CD4-positive, alpha-beta memory T cell (primary cell): ENCODE measurements around the gene UPK3BL2. TPM values are rescaled to one million over a fixed set of nuclear protein-coding genes. Genes with fewer than 3 reads are reported as not detected.
"Not testable (repeated sequence)": the region's sequence is repeated elsewhere in the genome, so short reads cannot be mapped to it uniquely, and the experiment has no call there.

ENCODE experiments used
- CTCF ChIA-PET: fragments of 350-600 bp; sonication (Branson Sonifier 250); formaldehyde crosslinking; loops from one replicate; lab custom pipeline; 2021; ENCODE audit warnings: inconsistent platforms; ENCODE audit not compliant: partially characterized antibody; lab: Charles Lee
- POLR2A ChIA-PET: fragments of 350-600 bp; sonication (Branson Sonifier 250); formaldehyde crosslinking; loops from one replicate; lab custom pipeline; 2021; ENCODE audit not compliant: partially characterized antibody; lab: Charles Lee
- DNase-seq, 5 donors: peaks; one replicate each; pipeline versions ENCODE4 v3.0.0 to v3.0.0-alpha.2; 2020 to 2022; ENCODE audit warnings: mixed read lengths in 1 of 5
- H3K27ac ChIP-seq: one replicate; pipeline ENCODE4 v1.7.0; 2013; ENCODE audit warnings: low read depth, low read length
- H3K27me3 ChIP-seq: 2 replicates; pipeline ENCODE4 v1.7.0; 2013; ENCODE audit warnings: mild to moderate bottlenecking, low read length, moderate library complexity; ENCODE audit not compliant: insufficient read depth
- H3K36me3 ChIP-seq: 2 replicates; pipeline ENCODE4 v1.7.0; 2013; ENCODE audit warnings: mild to moderate bottlenecking, low read length, moderate library complexity; ENCODE audit not compliant: insufficient read depth
- H3K4me1 ChIP-seq: 2 replicates; pipeline ENCODE4 v1.7.0; 2013; ENCODE audit warnings: mild to moderate bottlenecking, low read length, moderate library complexity; ENCODE audit not compliant: insufficient read depth
- H3K4me3 ChIP-seq, 2 donors: one replicate each; pipeline ENCODE4 v1.7.0; 2013; ENCODE audit warnings: low read length in 2 of 2, mild to moderate bottlenecking in 1 of 2
- H3K9me3 ChIP-seq, 2 donors: one replicate each; pipeline ENCODE4 v1.7.0; 2013; ENCODE audit warnings: low read length in 2 of 2, control low read depth in 1 of 2; ENCODE audit not compliant: control insufficient read depth in 1 of 2
- H3K27ac Mint-ChIP-seq, 7 donors: one replicate each; pipeline ENCODE4 v1.8.0; 2020 to 2021; ENCODE audit warnings: mixed read lengths in 7 of 7, mild to moderate bottlenecking in 6 of 7, inconsistent platforms in 3 of 7, moderate library complexity in 3 of 7
- H3K27me3 Mint-ChIP-seq, 2 donors: one replicate each; pipeline ENCODE4 v1.8.0; 2020 to 2021; ENCODE audit warnings: mixed read lengths in 2 of 2
- H3K36me3 Mint-ChIP-seq, 2 donors: one replicate each; pipeline ENCODE4 v1.8.0; 2020 to 2021; ENCODE audit warnings: mixed read lengths in 2 of 2, inconsistent platforms in 1 of 2, mild to moderate bottlenecking in 1 of 2
- H3K4me1 Mint-ChIP-seq, 4 donors: one replicate each; pipeline ENCODE4 v1.8.0; 2020 to 2021; ENCODE audit warnings: mixed read lengths in 4 of 4, mild to moderate bottlenecking in 1 of 4
- H3K4me3 Mint-ChIP-seq, 8 donors: one replicate each; pipeline ENCODE4 v1.8.0; 2020 to 2021; ENCODE audit warnings: mixed read lengths in 8 of 8, mild to moderate bottlenecking in 7 of 8, moderate library complexity in 6 of 8, inconsistent platforms in 3 of 8
- H3K9me3 Mint-ChIP-seq, 8 donors: one replicate each; pipeline ENCODE4 v1.8.0; 2020 to 2021; ENCODE audit warnings: mixed read lengths in 8 of 8, mild to moderate bottlenecking in 5 of 8, inconsistent platforms in 3 of 8, moderate library complexity in 1 of 8
- intact Hi-C: fragments of 100-400 bp; cut with micrococcal nuclease; formaldehyde crosslinking; loops from one replicate; pipeline ENCODE4 v1.15.1; 2023
- polyA plus RNA-seq, 2 donors: library from polyadenylated mRNA; unstranded; fragments of 300-500 nt; fragmentation: Illumina TruSeq; gene quantifications; one replicate each; pipeline ENCODE4 v1.2.3, GENCODE V29; 2021
- total RNA-seq, 2 experiments: library from RNA; stranded (reverse); gene quantifications; one replicate each; pipeline ENCODE4 v1.2.3, GENCODE V29; 2021

UPK3BL2 gene
- total and polyA plus RNA-seq, 4 experiments from 2014 or later = 0.94 to 51.1 (median 25.7) TPM

- H3K4me3 Mint-ChIP-seq, H3K4me3 ChIP-seq, H3K27ac Mint-ChIP-seq, H3K36me3 Mint-ChIP-seq, H3K27me3 Mint-ChIP-seq, H3K27me3 ChIP-seq, CTCF ChIA-PET, POLR2A ChIA-PET, DNase-seq, H3K27ac ChIP-seq, H3K9me3 ChIP-seq, H3K36me3 ChIP-seq, H3K9me3 Mint-ChIP-seq, H3K4me1 Mint-ChIP-seq, intact Hi-C loops, H3K4me1 ChIP-seq: not testable (repeated sequence)
Observed at GRCh38 chr7:102576363-102576762, 32.9 kb upstream of the UPK3BL2 start.

- H3K4me1 ChIP-seq, H3K9me3 ChIP-seq, intact Hi-C loops, H3K27me3 ChIP-seq, CTCF ChIA-PET, H3K9me3 Mint-ChIP-seq, H3K4me1 Mint-ChIP-seq, POLR2A ChIA-PET, H3K4me3 Mint-ChIP-seq, H3K36me3 ChIP-seq, DNase-seq, H3K27ac ChIP-seq, H3K27ac Mint-ChIP-seq, H3K36me3 Mint-ChIP-seq, H3K4me3 ChIP-seq, H3K27me3 Mint-ChIP-seq: not testable (repeated sequence)
Observed at GRCh38 chr7:102574607-102575006, 31.1 kb upstream of the UPK3BL2 start.

- H3K27me3 ChIP-seq, H3K27me3 Mint-ChIP-seq, H3K36me3 ChIP-seq, H3K9me3 ChIP-seq, H3K4me1 ChIP-seq, H3K9me3 Mint-ChIP-seq, intact Hi-C loops, H3K4me1 Mint-ChIP-seq, H3K36me3 Mint-ChIP-seq, POLR2A ChIA-PET, CTCF ChIA-PET: not testable (repeated sequence)
- Histone ChIP-seq H3K4me3 (peak within 1 kb of the TSS in 1 of 2 donors; percentile 73), H3K27ac (peak within 1 kb of the TSS; percentile 73)
- DNase-seq = peak; percentile 90 to 100 (median 99)
- H3K4me3 Mint-ChIP-seq = peak within 1 kb of the TSS; percentile 88 to 97 (median 91)
- peak within 1 kb of the TSS; percentile 83 to 97 (median 90) for H3K27ac Mint-ChIP-seq
Observed at GRCh38 chr7:102572261-102573239, 29.1 kb upstream of the UPK3BL2 start, which contains the start of gene POLR2J3. Gene POLR2J3 (minus strand): TSS chr7:102572583. CDS start chr7:102572521, 62 bp downstream.

DNA sequence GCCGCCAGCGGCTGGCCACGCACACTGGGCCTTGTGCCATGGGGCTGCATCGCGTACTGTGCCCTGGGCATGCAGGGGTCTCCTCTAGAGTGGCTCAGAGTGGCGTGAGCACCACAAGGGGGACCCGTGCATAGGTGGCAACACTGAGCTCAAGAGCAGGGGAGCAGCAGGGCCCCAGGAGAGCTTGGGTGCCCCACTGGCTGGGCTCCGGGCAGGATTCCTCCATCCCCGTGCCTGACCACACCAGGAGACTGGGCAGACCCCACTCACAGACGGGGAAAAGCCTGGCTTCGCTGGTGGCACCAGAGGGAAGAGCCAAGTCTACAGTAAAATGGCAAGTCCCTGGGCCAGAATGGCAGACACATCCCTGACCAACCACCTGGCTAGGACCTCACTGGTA, 25.1 kb upstream of the UPK3BL2 start:
- H3K27ac Mint-ChIP-seq, POLR2A ChIA-PET, H3K27ac ChIP-seq, H3K9me3 ChIP-seq, H3K4me3 ChIP-seq, intact Hi-C loops, H3K4me3 Mint-ChIP-seq, H3K9me3 Mint-ChIP-seq, DNase-seq, H3K27me3 ChIP-seq, H3K36me3 ChIP-seq, H3K27me3 Mint-ChIP-seq, CTCF ChIA-PET, H3K4me1 ChIP-seq, H3K36me3 Mint-ChIP-seq, H3K4me1 Mint-ChIP-seq: not testable (repeated sequence)

DNA sequence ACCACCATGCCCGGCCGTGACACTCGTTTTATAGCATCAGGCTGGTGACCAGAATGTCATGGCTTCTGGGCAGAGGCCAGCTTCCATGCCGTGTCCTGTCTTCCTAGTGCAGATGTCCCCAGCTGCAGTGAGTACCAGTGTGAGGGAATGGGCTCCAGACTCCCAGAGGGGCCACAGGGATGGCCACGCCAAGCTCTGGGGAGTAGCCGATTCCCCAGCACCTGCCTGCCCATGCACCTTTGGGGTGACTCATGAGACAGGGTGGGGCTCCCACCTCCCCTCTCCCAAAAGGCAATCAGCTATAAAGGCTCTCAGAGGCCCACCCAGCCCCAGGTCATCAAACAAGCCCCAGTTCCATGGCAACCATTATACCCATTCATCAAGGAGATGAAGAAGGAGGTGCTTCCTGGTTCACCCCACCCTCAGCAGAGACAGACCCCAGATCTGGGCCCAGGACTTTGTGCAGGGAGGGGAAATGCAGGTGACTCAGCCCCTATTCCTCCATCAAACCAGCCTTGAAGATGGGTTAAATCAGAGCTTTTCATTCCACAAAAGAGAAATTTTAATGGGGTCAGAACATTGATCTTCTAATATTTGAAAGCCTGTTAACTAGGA, 7.4 kb upstream of the UPK3BL2 start, which contains the start of gene SPDYE2:
SPDYE2 (plus strand) TSS at position 419 of the 615 bp plus-strand sequence. CDS start 2,030 bp downstream, outside the sequence.
- CTCF ChIA-PET = not testable (repeated sequence)

DNA sequence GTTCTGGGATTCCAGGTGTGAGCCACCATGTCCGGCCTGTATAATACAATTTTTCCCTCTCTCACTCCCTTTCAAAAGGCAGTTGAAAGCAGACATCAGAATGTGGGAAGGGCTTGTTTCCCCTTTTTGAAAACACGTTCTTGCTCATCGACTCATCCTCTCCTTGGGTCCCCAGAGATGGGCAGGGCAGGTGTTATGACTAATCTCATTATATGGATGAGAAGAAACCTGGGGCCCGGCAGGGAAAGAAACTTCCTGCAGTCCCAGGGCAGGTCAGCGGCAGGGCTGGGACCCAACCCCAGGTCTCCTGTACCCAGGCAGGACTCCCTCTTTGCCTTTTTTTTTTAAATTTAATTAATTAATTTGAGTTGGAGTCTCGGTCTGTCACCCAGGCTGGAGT, 2.9 kb upstream of the UPK3BL2 start:
- H3K27me3 ChIP-seq, H3K4me1 ChIP-seq, H3K9me3 ChIP-seq, DNase-seq, H3K27ac Mint-ChIP-seq, H3K9me3 Mint-ChIP-seq, H3K4me3 Mint-ChIP-seq, POLR2A ChIA-PET, H3K4me1 Mint-ChIP-seq, H3K27me3 Mint-ChIP-seq, H3K27ac ChIP-seq, CTCF ChIA-PET, H3K36me3 ChIP-seq, H3K36me3 Mint-ChIP-seq, H3K4me3 ChIP-seq, intact Hi-C loops: not testable (repeated sequence)

More for the DNA sequence above, 7.4 kb upstream of the UPK3BL2 start, which contains the start of gene SPDYE2:
- H3K4me1 ChIP-seq, intact Hi-C loops, H3K27me3 ChIP-seq, H3K9me3 ChIP-seq, POLR2A ChIA-PET, H3K4me1 Mint-ChIP-seq, DNase-seq, H3K4me3 ChIP-seq, H3K27me3 Mint-ChIP-seq, H3K9me3 Mint-ChIP-seq, H3K36me3 Mint-ChIP-seq, H3K36me3 ChIP-seq, H3K4me3 Mint-ChIP-seq, H3K27ac Mint-ChIP-seq, H3K27ac ChIP-seq: not testable (repeated sequence)

- H3K27ac ChIP-seq, DNase-seq, CTCF ChIA-PET, H3K9me3 Mint-ChIP-seq, H3K27me3 Mint-ChIP-seq, H3K4me1 ChIP-seq, H3K27me3 ChIP-seq, H3K4me1 Mint-ChIP-seq, POLR2A ChIA-PET, H3K9me3 ChIP-seq, H3K36me3 Mint-ChIP-seq, H3K27ac Mint-ChIP-seq, intact Hi-C loops, H3K4me3 Mint-ChIP-seq, H3K4me3 ChIP-seq, H3K36me3 ChIP-seq: not testable (repeated sequence)
Observed at GRCh38 chr7:102545288-102545687, 1.8 kb upstream of the UPK3BL2 start.
